GM13976 (cell line): ENCODE results near the gene STAB2.

ENCODE experiments used
- DNase-seq: peaks from one replicate; pipeline ENCODE4 v3.0.0; 2012; ENCODE audit warnings: low spot score
- in situ Hi-C: fragments of 300-500 bp; cut with MboI; formaldehyde crosslinking; loops from one replicate; pipeline ENCODE4 v1.12.0; 2022; ENCODE audit warnings: low sequenced_read_pairs, mixed read lengths, inconsistent platforms; ENCODE audit not compliant: unreplicated experiment
- TF ChIP-seq, protein P1 (sequence below): IDR thresholded peaks from 2 replicates; pipeline ENCODE4 v1.5.1; 2012; ENCODE audit warnings: borderline replicate concordance, mild to moderate bottlenecking; ENCODE audit not compliant: insufficient read depth; ENCODE audit errors: extremely low read depth, missing control alignments, control extremely low read depth

The STAB2 gene, protein sequence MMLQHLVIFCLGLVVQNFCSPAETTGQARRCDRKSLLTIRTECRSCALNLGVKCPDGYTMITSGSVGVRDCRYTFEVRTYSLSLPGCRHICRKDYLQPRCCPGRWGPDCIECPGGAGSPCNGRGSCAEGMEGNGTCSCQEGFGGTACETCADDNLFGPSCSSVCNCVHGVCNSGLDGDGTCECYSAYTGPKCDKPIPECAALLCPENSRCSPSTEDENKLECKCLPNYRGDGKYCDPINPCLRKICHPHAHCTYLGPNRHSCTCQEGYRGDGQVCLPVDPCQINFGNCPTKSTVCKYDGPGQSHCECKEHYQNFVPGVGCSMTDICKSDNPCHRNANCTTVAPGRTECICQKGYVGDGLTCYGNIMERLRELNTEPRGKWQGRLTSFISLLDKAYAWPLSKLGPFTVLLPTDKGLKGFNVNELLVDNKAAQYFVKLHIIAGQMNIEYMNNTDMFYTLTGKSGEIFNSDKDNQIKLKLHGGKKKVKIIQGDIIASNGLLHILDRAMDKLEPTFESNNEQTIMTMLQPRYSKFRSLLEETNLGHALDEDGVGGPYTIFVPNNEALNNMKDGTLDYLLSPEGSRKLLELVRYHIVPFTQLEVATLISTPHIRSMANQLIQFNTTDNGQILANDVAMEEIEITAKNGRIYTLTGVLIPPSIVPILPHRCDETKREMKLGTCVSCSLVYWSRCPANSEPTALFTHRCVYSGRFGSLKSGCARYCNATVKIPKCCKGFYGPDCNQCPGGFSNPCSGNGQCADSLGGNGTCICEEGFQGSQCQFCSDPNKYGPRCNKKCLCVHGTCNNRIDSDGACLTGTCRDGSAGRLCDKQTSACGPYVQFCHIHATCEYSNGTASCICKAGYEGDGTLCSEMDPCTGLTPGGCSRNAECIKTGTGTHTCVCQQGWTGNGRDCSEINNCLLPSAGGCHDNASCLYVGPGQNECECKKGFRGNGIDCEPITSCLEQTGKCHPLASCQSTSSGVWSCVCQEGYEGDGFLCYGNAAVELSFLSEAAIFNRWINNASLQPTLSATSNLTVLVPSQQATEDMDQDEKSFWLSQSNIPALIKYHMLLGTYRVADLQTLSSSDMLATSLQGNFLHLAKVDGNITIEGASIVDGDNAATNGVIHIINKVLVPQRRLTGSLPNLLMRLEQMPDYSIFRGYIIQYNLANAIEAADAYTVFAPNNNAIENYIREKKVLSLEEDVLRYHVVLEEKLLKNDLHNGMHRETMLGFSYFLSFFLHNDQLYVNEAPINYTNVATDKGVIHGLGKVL (N-terminal part only)

DNA sequence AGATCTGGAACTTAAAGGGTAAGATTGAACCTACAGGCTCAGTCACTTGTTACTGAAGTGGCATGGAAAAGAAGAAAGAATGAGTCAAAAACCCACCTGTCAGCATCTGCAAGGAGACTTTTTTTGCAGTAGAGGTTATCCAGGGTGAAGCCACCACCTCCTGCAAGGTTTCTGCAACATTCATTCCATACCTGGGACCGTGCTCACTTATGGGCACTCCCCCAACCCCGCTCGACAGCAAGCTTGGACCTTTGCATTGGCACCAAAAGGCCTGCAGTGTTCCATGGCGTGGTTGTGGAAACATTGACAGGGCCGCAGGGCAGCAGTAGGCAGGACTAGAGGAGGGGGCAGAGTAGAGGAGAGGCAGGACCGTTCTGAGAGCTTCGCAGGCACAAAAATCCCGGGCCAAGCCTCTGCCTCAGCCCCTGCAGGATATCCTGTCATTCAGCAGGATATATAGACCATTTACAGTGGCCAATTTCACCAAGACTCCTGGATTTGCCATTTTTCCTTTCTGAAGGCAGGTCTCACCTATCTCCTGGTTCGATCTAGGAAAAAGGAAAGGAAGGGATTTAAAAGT lies at the start of gene STAB2:
TSS of gene STAB2 (plus strand) at position 483 of the 580 bp plus-strand sequence. CDS start 204 bp downstream, outside the sequence.
- in situ Hi-C loops = no loop called here
- no peak for DNase-seq
- TF ChIP-seq, protein P1, sequence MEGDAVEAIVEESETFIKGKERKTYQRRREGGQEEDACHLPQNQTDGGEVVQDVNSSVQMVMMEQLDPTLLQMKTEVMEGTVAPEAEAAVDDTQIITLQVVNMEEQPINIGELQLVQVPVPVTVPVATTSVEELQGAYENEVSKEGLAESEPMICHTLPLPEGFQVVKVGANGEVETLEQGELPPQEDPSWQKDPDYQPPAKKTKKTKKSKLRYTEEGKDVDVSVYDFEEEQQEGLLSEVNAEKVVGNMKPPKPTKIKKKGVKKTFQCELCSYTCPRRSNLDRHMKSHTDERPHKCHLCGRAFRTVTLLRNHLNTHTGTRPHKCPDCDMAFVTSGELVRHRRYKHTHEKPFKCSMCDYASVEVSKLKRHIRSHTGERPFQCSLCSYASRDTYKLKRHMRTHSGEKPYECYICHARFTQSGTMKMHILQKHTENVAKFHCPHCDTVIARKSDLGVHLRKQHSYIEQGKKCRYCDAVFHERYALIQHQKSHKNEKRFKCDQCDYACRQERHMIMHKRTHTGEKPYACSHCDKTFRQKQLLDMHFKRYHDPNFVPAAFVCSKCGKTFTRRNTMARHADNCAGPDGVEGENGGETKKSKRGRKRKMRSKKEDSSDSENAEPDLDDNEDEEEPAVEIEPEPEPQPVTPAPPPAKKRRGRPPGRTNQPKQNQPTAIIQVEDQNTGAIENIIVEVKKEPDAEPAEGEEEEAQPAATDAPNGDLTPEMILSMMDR = no peak

DNA sequence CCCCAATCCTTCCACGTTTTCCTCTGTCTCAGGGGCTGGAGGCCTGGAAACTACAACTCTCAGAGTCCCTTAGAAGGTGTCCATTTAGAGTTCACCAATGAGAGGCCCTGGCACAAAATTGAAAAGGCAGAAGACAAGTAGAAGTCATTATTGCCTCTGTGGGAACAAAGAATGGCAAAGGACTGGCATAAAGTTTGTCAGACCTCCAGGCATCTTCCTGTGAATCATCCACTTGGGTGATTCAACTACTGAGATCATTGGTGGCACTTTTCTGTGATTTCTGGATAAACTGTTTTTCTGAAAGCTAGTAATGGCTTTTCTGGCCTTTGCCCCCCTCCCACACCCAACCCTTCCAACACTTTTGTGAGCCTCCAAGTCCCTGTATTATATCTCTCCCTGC lies 48.7 kb upstream of the STAB2 start:
- in situ Hi-C loops = no loop called here
- TF ChIP-seq, protein P1 = no peak
- no peak for DNase-seq

DNA sequence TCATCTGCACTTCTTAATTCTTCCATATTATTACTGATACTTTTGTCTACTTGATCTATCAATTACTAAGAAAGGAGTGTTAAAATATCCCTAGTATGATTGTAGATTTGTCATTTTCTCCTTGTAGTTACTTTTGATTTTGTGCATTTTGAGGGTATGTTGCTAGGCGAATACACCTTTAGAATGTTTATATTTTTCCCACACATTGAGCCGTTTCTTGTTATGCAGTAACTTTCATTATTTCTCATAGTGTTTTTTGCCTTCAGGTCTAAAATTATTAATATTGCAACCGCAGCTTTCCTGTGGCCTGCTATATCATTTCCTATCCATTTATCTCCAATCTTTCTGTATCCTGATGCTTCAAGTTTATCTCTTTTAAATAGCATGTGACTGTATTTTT lies 46.8 kb upstream of the STAB2 start:
- peak; percentile 12 for DNase-seq
- in situ Hi-C loops = loop anchor here (10.0 kb wide), 1 partner anchor 596 kb away; no protein-coding TSS in a partner anchor
- TF ChIP-seq, protein P1 = no peak

DNA sequence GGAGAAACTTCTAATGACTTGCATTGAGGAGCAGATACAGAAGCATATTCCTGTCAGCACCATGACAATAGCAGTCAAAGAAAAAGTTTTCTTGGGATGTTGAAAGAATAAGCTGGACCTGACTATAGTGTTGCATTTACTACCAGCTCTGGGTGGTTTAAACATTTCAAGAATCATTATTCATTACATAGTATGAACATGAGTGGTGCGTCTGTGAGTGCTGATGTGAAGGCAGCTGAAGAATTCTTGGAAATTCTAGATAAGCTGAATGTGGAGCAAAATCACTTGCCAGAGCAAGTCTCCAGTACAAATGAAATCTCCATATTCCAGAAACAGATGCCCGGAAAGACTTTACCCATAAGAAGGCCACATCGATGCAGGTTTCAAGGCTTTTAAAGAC lies 45.0 kb upstream of the STAB2 start:
- in situ Hi-C loops = loop anchor here (10.0 kb wide), 1 partner anchor 597 kb away; no protein-coding TSS in a partner anchor
- DNase-seq = no peak
- TF ChIP-seq, protein P1 = no peak

DNA sequence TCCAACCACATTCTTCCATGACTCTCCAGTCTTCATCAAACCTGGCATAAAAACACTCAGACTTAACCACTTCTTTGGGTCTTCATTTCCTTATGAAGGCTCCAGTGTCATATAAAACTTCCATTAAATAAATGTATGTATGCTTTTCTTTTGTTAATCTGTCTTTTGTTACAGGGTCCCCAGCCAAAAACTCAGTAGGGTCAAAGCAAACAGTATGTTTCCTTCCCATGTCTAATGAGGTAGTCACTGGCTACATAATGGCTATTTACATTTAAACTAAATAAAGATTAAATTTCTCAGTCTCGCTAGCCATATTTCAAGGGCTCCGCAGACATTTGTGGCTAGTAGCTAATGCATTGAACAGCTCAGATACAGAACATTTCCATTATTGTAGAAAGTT lies 40.1 kb upstream of the STAB2 start:
- in situ Hi-C loops = loop anchor here (10.0 kb wide), 1 partner anchor 602 kb away; no protein-coding TSS in a partner anchor
- no peak for DNase-seq
- TF ChIP-seq, protein P1 = no peak

DNA sequence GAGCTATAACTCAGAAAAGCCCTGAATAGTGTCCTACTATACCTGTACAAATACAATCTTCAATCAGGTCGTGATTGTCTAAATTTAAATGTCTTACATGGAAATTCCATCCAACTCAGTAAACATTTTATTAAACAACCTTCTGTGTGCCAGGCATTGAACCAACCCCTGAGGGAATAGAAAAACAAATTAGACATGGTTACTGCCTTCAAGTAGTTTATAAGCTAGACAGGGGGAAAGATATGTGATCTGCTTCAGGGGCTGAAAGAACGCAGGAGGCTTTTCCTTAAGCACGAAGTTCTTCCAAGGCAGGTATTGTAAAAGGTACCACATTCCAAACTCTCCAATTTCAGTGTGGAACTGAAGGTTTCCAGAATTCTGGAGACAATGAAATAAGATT lies 39.7 kb upstream of the STAB2 start:
- TF ChIP-seq, protein P1 = no peak
- in situ Hi-C loops = loop anchor here (10.0 kb wide), 1 partner anchor 603 kb away; no protein-coding TSS in a partner anchor

More for the DNA sequence above, 39.7 kb upstream of the STAB2 start:
- DNase-seq = no peak
